ENCODE measurements around the gene ABHD16B.

DNA sequence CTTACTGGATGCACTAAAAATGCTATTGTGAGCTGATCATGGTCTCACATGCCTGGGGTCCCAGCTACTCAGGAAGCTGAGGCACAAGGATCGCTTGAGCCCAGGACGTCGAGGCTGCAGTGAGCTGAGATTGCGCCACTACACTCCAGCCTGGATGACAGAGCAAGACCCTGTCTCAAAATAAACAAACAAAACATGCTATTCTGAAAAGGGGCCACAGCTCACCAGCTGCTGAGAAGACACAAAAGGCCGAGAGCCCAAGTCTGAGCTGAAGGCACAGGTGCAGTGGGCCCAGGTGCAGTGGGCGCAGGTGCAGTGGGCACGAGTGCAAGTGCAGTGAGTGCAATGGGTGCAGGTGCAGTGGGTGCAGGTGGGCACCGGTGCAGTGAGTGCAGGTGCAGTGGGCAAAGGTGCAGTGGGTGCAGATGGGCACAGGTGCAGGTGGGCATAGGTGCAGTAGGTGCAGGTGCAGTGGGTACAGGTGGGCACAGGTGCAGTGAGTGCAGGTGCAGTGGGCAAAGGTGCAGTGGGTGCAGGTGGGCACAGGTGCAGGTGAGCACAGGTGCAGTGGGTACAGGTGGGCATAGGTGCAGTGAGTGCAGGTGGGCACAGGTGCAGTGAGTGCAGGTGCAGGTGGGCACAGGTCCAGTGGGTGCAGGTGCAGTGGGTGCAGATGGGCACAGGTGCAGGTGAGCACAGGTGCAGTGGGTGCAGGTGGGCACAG lies 46.2 kb upstream of the ABHD16B start:
- TF ChIP-seq EZH2phosphoT487 (IDR thresholded peaks at IDR 0.05; ENCODE audit: insufficient read depth, low read depth) (no peak), EZH2 (IDR thresholded peaks at IDR 0.05; ENCODE audit: insufficient read depth, poor library complexity, severe bottlenecking) (no peak)

Data from GM23248 (cell line).